ENCODE measurements around the gene SPATA7.

- TF ChIP-seq GATA2 (IDR thresholded peaks at IDR 0.05; ENCODE audit: low read depth, low read length) (no peak), GATA3 (IDR thresholded peaks at IDR 0.05; ENCODE audit: low read depth, low read length) (no peak)
Observed at GRCh38 chr14:88479574-88479987, 94.1 kb downstream of the SPATA7 start.
